HG03095 (cell line): ENCODE measurements around the gene CACNA1A.
"Not testable (repeated sequence)": the region's sequence is repeated elsewhere in the genome, so short reads cannot be mapped to it uniquely, and the experiment has no call there.

Experiments used
- ATAC-seq: cut with Tn5 transposase; IDR thresholded peaks from one replicate; pipeline ENCODE4 v1.9.1; 2021; ENCODE audit warnings: moderate library complexity; ENCODE audit not compliant: unreplicated experiment

The CACNA1A gene

GRCh38 chr19:13427273-13428051 is 78.8 kb downstream of the CACNA1A start:
- ATAC-seq: no peak

- not testable (repeated sequence) for ATAC-seq
Measured at GRCh38 chr19:13425875-13426274, 80.4 kb downstream of the CACNA1A start.

GRCh38 chr19:13425151-13425550 is 81.1 kb downstream of the CACNA1A start:
- ATAC-seq: no peak

GRCh38 chr19:13420780-13421179 is 85.5 kb downstream of the CACNA1A start:
- no peak for ATAC-seq

- no peak for ATAC-seq
Measured at GRCh38 chr19:13417054-13417453, 89.2 kb downstream of the CACNA1A start.

GRCh38 chr19:13411899-13412298 is 94.4 kb downstream of the CACNA1A start:
- no peak for ATAC-seq

GRCh38 chr19:13410946-13411345 is 95.3 kb downstream of the CACNA1A start:
- ATAC-seq: no peak

- ATAC-seq: no peak
Measured at GRCh38 chr19:13408889-13409518, 97.3 kb downstream of the CACNA1A start.

- ATAC-seq: no peak
Measured at GRCh38 chr19:13404236-13404635, 102.0 kb downstream of the CACNA1A start.

GRCh38 chr19:13401388-13401787 is 104.9 kb downstream of the CACNA1A start:
- ATAC-seq: no peak

GRCh38 chr19:13400296-13400695 is 106.0 kb downstream of the CACNA1A start:
- ATAC-seq: no peak

GRCh38 chr19:13399746-13400145 is 106.5 kb downstream of the CACNA1A start:
- ATAC-seq: no peak

GRCh38 chr19:13398780-13399726 is 107.2 kb downstream of the CACNA1A start:
- no peak for ATAC-seq

- ATAC-seq: no peak
Measured at GRCh38 chr19:13398182-13398581, 108.1 kb downstream of the CACNA1A start.

GRCh38 chr19:13396250-13397080 is 109.8 kb downstream of the CACNA1A start:
- ATAC-seq: no peak

- no peak for ATAC-seq
Measured at GRCh38 chr19:13382633-13382938, 123.7 kb downstream of the CACNA1A start.

- no peak for ATAC-seq
Measured at GRCh38 chr19:13381827-13382632, 124.2 kb downstream of the CACNA1A start.

GRCh38 chr19:13376537-13376936 is 129.7 kb downstream of the CACNA1A start:
- ATAC-seq: no peak

- ATAC-seq: no peak
Measured at GRCh38 chr19:13373599-13373998, 132.7 kb downstream of the CACNA1A start.

GRCh38 chr19:13370948-13371347 is 135.3 kb downstream of the CACNA1A start:
- ATAC-seq: no peak
